Stimulated activated naive CD8-positive, alpha-beta T cell treated with anti-CD3 and anti-CD28 coated beads, Interleukin-15, amount 100 ng/mL, for 72 hours (primary cell): Measurements from ENCODE around the gene PRR5.
A peak's percentile ranks its signal among the peaks of the same experiment; 100 is the strongest.
"Not testable (repeated sequence)": the region's sequence is repeated elsewhere in the genome, so short reads cannot be mapped to it uniquely, and the experiment has no call there.

Source experiments
- ATAC-seq: fragments of 150-1000 bp; cut with Tn5 transposase; 2 replicates; pipeline ENCODE4 v1.10.0; 2021; ENCODE audit warnings: mild to moderate bottlenecking, moderate library complexity
- DNase-seq, 2 donors: peaks; one replicate each; pipeline ENCODE4 v3.0.0; 2021 to 2022
- H3K27ac Mint-ChIP-seq, 2 donors: one replicate each; pipeline ENCODE4 v1.8.0; 2022; ENCODE audit warnings: mild to moderate bottlenecking in 2 of 2, mixed read lengths in 2 of 2, moderate library complexity in 2 of 2
- H3K27me3 Mint-ChIP-seq: one replicate; pipeline ENCODE4 v1.8.0; 2022; ENCODE audit warnings: mixed read lengths
- H3K4me1 Mint-ChIP-seq: one replicate; pipeline ENCODE4 v1.8.0; 2022; ENCODE audit warnings: mild to moderate bottlenecking, mixed read lengths
- H3K4me3 Mint-ChIP-seq, 2 donors: one replicate each; pipeline ENCODE4 v1.8.0; 2022; ENCODE audit warnings: mild to moderate bottlenecking in 2 of 2, mixed read lengths in 2 of 2, moderate library complexity in 1 of 2
- H3K9me3 Mint-ChIP-seq, 2 donors: one replicate each; pipeline ENCODE4 v1.8.0; 2022; ENCODE audit warnings: mixed read lengths in 2 of 2

Gene PRR5

GRCh38 chr22:44739024-44739423 lies 37.0 kb downstream of the PRR5 start:
- Mint-ChIP-seq H3K27ac (peak overlapping the region in 1 of 2 donors; percentile 48), H3K9me3 (no peaks in the 10 kb centered on the region), H3K4me1 (peaks cover 9% of the 10 kb centered on the region), H3K27me3 (no peaks in the 10 kb centered on the region), H3K4me3 (no peak overlapping the region)
- ATAC-seq, result no peak
- no peak for DNase-seq

DNA sequence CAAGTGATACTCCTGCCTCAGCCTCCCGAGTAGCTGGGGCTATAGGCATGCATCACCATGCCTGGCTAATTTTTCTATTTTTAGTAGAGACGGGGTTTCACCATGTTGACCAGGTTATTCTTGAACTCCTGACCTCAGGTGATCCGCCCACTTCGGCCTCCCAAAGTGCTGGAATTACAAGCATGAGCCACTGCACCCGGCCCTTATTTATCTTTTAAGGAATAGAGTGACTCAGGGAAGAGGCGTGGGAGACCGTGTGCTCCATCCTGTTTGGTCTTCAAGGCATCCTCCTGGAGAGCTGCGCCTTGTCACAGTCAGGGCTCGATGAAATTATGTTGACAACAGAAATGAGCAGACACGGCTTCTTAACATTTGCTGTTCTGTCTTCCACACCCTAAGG lies 37.7 kb downstream of the PRR5 start:
- H3K27me3 Mint-ChIP-seq, result not testable (repeated sequence)

DNA sequence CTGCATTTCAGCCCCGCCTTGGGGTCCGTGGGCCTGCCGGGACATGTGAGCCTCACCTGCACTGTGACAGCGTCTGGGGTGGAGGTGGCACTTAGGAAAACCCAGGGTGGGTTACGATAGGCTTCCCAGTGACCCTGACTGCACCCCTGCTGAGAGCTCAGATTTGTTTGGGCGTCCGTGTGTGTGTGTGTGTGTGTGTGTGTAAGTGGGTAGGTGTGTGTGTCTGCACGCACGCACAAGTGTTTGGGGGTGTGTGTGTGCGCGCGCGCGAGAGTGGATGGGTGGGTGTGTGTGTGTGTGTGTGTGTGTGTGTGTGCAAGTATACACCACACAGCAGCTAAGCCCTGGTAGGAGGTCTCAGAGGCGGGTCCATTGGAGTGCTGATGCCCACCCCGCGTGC lies 38.3 kb downstream of the PRR5 start:
- peak overlapping the region in 1 of 2 donors; percentile 3 for H3K27ac Mint-ChIP-seq
- H3K27me3 Mint-ChIP-seq, result no peaks in the 10 kb centered on the region
- H3K4me1 Mint-ChIP-seq, result peaks cover 9% of the 10 kb centered on the region
- H3K4me3 Mint-ChIP-seq, result no peak overlapping the region
- no peak for DNase-seq
- no peaks in the 10 kb centered on the region for H3K9me3 Mint-ChIP-seq
- no peak for ATAC-seq

More for the DNA sequence above, 37.7 kb downstream of the PRR5 start:
- not testable (repeated sequence) for ATAC-seq, H3K4me3 Mint-ChIP-seq, H3K4me1 Mint-ChIP-seq, DNase-seq, H3K9me3 Mint-ChIP-seq, H3K27ac Mint-ChIP-seq

DNA sequence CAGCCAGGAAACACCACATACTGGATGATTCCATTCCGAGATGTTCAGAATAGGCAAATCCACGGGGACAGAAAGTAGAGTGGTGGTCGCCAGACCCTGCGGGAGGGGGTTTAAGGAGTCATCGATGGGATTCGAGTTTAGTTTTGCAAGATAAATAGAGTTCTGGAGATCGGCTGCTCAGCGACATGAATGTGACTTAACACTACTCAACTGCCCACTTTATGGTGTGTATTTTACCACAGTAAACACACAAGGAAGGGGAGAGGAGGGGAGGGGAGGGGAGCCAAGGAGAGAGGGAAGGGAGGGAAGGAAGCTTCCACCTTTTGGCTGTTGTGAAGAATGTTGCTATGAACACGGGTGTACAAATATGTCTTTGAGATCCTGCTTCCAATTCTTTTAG lies 39.9 kb downstream of the PRR5 start:
- no peak overlapping the region for H3K27ac Mint-ChIP-seq
- H3K27me3 Mint-ChIP-seq, result no peaks in the 10 kb centered on the region
- no peaks in the 10 kb centered on the region for H3K4me1 Mint-ChIP-seq
- ATAC-seq (no peak), DNase-seq (no peak)
- no peaks in the 10 kb centered on the region for H3K9me3 Mint-ChIP-seq
- no peak overlapping the region for H3K4me3 Mint-ChIP-seq

GRCh38 chr22:44743247-44743646 lies 41.2 kb downstream of the PRR5 start:
- Mint-ChIP-seq H3K4me3 (no peak overlapping the region), H3K9me3 (no peaks in the 10 kb centered on the region), H3K27me3 (no peaks in the 10 kb centered on the region), H3K4me1 (no peaks in the 10 kb centered on the region), H3K27ac (peak overlapping the region in 1 of 2 donors; percentile 48)
- no peak for ATAC-seq
- DNase-seq, result no peak

DNA sequence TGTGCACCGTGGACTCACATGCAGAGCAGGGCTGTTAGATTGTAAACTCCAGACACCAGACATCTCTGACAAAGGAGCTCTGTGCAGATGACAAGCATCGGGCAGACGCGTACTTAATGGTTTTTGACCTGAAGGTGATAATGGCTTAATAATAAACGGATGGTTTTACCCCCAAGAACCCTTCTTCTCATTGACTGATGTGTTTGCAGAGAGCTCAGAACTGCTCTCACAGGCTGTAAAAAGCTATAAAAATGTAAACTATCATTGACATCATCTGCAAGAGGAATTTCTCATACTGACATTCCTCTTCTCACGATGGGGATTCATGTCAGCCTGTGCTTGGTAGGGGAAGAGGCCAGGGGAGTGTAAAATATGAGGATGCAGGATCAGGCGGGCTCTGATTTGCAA lies 41.8 kb downstream of the PRR5 start:
- Mint-ChIP-seq H3K9me3 (no peaks in the 10 kb centered on the region), H3K4me1 (no peaks in the 10 kb centered on the region), H3K4me3 (no peak overlapping the region), H3K27ac (no peak overlapping the region), H3K27me3 (no peaks in the 10 kb centered on the region)
- ATAC-seq (no peak), DNase-seq (no peak)

DNA sequence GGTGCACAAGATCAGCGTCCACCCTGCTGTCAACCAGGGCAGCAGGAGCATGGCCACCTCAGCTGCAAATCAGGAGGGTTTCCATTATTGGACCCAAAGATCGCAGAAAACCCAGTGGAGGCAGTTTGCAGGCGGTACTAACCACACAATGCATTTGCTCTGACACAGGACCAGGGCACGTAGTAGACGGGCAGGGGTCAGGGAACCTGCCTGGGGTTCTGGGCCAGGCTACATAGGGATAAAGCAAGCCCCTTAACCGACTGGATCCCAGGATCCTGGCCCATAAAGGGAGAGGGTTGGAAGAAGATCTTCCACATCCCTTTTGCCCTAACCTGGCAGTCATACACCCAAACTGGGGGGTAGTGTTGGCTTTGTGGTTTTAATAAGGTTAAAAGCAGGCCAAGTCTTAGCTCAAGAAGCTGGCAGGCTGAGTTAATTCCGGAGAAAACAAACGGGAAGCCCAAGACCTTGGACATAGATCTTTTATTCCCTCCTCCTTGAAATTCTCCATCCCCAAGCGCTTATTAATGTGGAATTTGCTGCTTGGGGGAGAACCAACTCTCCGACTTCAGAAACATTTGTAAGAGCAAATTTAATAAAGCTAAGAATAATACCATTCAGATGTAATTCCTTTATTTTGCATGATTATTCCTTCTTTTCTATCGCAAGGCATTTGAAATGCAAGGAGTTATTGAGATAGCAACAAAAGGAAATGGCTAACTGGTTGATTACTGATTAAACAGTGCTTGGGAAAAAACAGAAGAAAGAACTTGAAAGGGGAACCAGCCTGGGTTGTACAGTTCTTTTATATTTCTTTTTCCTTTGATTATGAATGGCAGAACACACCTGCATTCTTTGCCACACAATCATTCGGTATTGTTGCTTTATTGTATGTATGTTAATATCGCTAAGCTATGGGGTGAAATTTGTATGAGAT lies 44.1 kb downstream of the PRR5 start:
- DNase-seq, result no peak
- Mint-ChIP-seq H3K27me3 (peaks cover 8% of the 10 kb centered on the region), H3K27ac (no peak overlapping the region), H3K4me3 (no peak overlapping the region), H3K9me3 (no peaks in the 10 kb centered on the region), H3K4me1 (no peaks in the 10 kb centered on the region)
- no peak for ATAC-seq

- H3K27ac Mint-ChIP-seq, H3K9me3 Mint-ChIP-seq, H3K4me1 Mint-ChIP-seq, ATAC-seq, H3K4me3 Mint-ChIP-seq, DNase-seq: not testable (repeated sequence)
- H3K27me3 Mint-ChIP-seq, result peaks cover 12% of the 10 kb centered on the region
Measured at GRCh38 chr22:44747784-44748127, 45.8 kb downstream of the PRR5 start.

DNA sequence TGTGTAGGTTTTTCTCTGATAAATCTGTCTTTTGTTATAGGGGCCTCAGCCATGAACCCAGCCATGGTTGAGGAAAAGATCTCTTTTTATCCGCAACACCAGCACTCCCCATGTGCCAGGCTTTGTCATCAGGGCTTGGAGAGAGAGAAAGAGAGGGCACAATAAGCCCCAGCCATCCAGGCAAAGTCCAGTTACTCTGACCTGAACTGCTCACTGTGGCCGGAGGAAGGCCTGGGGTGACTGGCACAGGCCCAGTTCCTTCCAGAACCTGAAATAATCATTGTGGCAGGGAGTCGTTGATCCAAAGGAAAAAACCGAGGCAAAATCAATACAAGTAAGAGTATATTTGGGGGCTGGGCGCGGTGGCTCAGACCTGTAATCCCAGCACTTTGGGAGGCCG lies 46.5 kb downstream of the PRR5 start:
- Mint-ChIP-seq H3K4me3 (no peak overlapping the region), H3K27ac (no peak overlapping the region), H3K27me3 (peaks cover 19% of the 10 kb centered on the region), H3K9me3 (no peaks in the 10 kb centered on the region), H3K4me1 (peaks cover 9% of the 10 kb centered on the region)
- no peak for DNase-seq
- no peak for ATAC-seq

- no peak for DNase-seq
- peaks cover 39% of the 10 kb centered on the region for H3K27me3 Mint-ChIP-seq
Measured at GRCh38 chr22:44750481-44750880, 48.5 kb downstream of the PRR5 start.

DNA sequence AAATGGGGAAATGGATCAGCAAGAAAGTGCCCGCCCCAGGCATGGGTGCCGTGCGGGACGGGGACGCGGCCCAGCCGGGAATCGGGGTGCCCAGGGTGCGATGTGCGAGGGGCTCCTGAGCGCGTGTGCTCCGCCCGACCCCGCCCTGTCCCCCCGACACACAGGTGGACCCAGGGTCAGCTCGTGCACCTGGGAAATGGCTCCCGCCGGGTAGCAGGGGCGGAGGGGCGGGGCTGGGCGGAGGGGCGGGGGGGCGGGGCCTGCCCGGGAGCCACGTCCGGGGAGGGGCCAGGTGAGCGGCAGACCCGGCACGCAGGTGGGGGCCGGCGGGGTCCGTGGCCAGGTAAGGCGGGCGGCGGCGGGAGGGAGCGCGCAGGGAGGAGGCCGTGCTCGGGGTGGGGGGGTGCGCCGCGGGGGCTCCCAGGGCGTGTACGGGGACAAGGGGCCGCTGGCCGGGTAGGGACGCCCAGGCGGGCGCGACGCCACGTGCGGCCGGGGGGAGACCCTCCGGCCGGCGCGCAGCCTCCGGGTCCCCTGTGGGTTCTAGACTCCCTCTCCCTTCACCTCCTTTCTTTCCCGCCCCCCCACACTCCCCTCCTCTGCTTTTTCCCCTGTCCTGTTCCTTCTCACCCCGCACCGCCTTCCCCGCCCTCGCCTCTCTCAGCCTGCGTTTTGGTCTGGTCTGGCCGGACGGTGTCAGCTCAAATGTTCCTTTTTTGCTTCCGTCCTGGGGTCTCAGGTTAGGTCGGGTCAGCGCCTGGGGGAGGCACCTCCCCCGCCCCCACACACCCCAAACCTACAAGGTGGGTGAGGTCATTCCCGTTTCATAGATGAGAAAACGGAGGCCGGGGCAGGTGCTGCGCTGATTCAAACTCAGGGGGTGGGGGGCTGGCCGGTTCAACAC lies 50.5 kb downstream of the PRR5 start, which contains the start of gene ARHGAP8:
Gene ARHGAP8, plus strand, starts transcription at position 291 of the 904 bp plus-strand sequence. CDS start 33,953 bp downstream, outside the sequence.
- Mint-ChIP-seq H3K4me3 (peak within 1 kb of the TSS; percentile 83 to 87), H3K27ac (peak within 1 kb of the TSS in 1 of 2 donors; percentile 72), H3K27me3 (peaks cover 59% of the 10 kb centered on the region), H3K9me3 (no peaks in the 10 kb centered on the region), H3K4me1 (peaks cover 19% of the 10 kb centered on the region)
- no peak for DNase-seq
- ATAC-seq, result peak; percentile 71

More at GRCh38 chr22:44750481-44750880, 48.5 kb downstream of the PRR5 start:
- no peak overlapping the region for H3K4me3 Mint-ChIP-seq
- no peak for ATAC-seq
- H3K4me1 Mint-ChIP-seq, result peaks cover 18% of the 10 kb centered on the region
- H3K9me3 Mint-ChIP-seq, result no peaks in the 10 kb centered on the region
- no peak overlapping the region for H3K27ac Mint-ChIP-seq

GRCh38 chr22:44753189-44754042 lies 51.4 kb downstream of the PRR5 start:
- no peaks in the 10 kb centered on the region for H3K9me3 Mint-ChIP-seq
- no peak for DNase-seq
- peaks cover 19% of the 10 kb centered on the region for H3K4me1 Mint-ChIP-seq
- peak overlapping the region; percentile 83 to 87 for H3K4me3 Mint-ChIP-seq
- H3K27me3 Mint-ChIP-seq, result peaks cover 68% of the 10 kb centered on the region
- H3K27ac Mint-ChIP-seq, result no peak overlapping the region
- ATAC-seq, result no peak

DNA sequence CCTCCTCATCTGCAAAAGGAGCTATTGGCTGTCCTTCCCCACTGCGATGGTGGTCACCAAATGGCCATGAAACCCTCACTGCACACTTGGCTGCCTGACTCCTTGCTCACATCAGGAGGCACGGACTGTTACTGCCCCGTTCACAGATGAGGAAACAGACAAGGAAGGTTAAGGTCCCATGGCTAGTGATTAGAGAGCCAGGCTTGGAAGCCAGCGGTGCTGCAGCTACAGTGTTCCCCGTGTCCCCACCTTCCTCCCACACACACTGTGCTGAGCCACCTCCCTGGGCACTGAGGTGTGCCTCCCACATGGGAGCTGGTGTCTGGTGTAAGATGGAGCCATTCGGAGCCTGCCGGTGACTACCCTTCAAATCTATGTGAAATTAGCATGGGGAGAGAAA lies 53.0 kb downstream of the PRR5 start:
- Mint-ChIP-seq H3K9me3 (no peaks in the 10 kb centered on the region), H3K27ac (no peak overlapping the region), H3K4me1 (peaks cover 19% of the 10 kb centered on the region), H3K4me3 (no peak overlapping the region), H3K27me3 (peaks cover 74% of the 10 kb centered on the region)
- no peak for ATAC-seq
- no peak for DNase-seq

DNA sequence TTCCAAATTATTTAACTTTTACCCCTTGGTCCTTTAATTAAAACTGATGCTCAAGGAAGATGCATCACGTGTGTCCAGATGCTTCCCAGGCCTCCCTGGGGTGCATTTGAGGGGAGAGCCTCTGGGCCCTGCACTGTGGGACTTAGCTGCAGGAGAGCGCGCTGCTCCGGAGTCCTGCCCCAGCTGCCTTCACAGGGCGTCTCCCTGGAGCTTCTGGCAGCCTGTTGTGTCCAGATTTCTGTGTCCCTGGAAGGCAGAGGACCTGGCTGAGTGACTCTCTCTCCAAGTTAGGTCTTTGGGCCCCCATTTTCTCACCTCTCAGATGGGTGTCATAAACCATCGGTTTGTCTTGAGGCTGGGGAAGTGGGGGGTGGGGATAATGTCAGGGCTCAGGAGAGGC lies 53.4 kb downstream of the PRR5 start:
- no peak for DNase-seq
- no peak overlapping the region for H3K27ac Mint-ChIP-seq
- no peak for ATAC-seq
- no peak overlapping the region for H3K4me3 Mint-ChIP-seq
- H3K9me3 Mint-ChIP-seq, result no peaks in the 10 kb centered on the region
- peaks cover 19% of the 10 kb centered on the region for H3K4me1 Mint-ChIP-seq
- H3K27me3 Mint-ChIP-seq, result peaks cover 70% of the 10 kb centered on the region

DNA sequence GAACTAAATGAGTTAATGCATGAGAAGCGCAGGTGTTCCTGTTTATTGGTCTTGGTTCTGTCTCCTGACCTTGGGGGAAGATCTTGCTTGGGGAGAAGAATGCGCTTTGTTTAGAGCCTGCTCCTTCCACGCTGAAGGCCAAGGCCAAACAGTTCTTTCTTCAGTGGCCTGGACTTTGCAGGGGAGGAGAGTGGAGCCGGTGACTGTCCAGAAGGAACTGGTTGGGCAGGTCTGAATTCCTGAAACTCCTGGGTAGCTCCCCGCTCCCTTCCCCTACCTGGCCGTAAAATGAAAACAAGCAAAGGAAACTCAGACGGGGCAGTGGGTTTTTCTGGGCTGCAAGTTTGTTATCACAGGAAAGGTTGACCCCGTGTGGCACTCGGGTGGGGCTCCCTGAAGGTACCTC lies 54.0 kb downstream of the PRR5 start:
- Mint-ChIP-seq H3K9me3 (no peaks in the 10 kb centered on the region), H3K27me3 (peaks cover 70% of the 10 kb centered on the region), H3K4me3 (no peak overlapping the region), H3K4me1 (peaks cover 19% of the 10 kb centered on the region), H3K27ac (no peak overlapping the region)
- ATAC-seq, result no peak
- DNase-seq, result no peak
